Measurements from ENCODE around the gene SPRED1.

SPRED1 gene

DNA sequence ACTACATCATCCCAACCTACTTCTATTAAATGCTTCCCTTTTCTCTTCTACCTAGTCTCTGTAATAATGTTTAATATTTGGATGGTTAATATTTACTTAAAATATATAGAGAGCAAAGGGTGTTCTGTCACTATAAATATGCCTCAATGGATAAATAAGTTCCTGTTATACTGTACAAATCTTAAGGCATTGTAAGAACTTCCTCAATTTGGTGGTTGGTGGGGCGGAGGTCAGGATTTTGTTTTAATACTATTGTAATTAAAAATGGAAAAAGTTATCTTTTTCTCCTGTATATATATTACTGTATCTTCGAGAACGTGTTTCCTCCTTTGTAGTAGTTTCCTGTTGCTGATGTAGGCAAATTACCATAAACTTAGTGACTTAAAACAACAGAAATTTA lies 41.5 kb downstream of the SPRED1 start:
- Histone ChIP-seq H3K4me1 (ENCODE audit: control insufficient read depth, low read depth, low read length) (no peaks in the 10 kb centered on the region), H3K27me3 (ENCODE audit: control insufficient read depth, insufficient read depth, low read length) (no peaks in the 10 kb centered on the region), H3K27ac (ENCODE audit: low read length) (no peak overlapping the region), H3K36me3 (ENCODE audit: control insufficient read depth, low read depth, low read length) (peaks cover 9% of the 10 kb centered on the region), H3K9me3 (ENCODE audit: control insufficient read depth, low read depth, low read length) (peaks cover 11% of the 10 kb centered on the region), H3K9ac (ENCODE audit: low read length) (no peak overlapping the region), H3K4me3 (ENCODE audit: low read length) (no peak overlapping the region)

DNA sequence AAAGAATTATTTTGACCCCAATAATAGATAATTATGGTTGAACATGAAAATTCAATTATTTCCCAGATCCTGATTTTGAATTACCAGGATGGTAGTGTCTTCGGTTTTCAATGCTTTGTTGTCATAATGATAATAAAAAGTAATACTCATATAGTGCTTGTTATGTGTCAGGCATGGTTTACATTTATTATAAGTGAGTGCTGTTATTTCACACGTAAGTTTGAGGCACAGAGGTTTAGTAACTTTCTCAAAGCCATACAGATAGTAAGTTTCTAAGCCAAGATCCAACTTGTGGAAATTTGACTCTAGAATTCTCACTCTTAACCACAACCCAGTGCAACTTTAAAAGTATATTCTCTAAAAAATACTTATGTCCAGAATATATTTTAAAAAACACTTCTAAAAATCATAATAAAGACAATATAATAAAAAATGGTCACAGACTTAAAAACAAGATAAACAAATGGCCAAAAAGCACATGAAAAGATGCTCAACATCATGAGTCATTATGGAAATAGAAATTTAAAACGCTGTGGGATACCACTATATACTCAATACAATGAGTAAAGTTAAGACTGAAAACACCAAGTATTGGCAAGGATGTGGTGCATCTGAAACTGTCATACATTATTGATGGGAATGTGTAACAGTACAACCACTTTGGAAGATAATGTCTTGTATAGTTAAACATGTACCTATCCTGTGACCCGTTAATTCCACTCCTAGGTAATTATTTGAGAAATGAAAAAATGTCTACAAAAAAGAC lies 45.2 kb downstream of the SPRED1 start:
- H3K9me3 ChIP-seq (ENCODE audit: control insufficient read depth, low read depth, low read length), result no peaks in the 10 kb centered on the region
- no peak overlapping the region for H3K27ac ChIP-seq (ENCODE audit: low read length)
- peaks cover 12% of the 10 kb centered on the region for H3K4me1 ChIP-seq (ENCODE audit: control insufficient read depth, low read depth, low read length)
- no peaks in the 10 kb centered on the region for H3K27me3 ChIP-seq (ENCODE audit: control insufficient read depth, insufficient read depth, low read length)
- no peak overlapping the region for H3K4me3 ChIP-seq (ENCODE audit: low read length)
- H3K36me3 ChIP-seq (ENCODE audit: control insufficient read depth, low read depth, low read length), result peaks cover 18% of the 10 kb centered on the region
- H3K9ac ChIP-seq (ENCODE audit: low read length), result no peak overlapping the region

DNA sequence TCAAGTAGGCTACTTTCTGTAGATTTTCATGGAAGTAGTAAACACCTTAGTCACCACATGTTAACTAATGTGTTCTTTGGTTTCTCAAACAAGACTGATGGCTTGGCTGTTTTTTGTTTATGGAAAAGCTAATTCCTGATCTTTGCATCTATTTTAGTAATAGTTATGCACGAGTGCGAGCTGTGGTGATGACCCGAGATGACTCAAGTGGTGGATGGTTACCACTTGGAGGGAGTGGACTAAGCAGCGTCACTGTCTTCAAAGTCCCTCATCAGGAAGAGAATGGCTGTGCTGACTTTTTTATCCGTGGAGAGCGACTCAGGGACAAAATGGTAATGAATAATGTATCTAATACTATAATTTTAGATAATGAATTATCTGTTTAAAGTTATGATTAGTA lies 46.6 kb downstream of the SPRED1 start:
- Histone ChIP-seq H3K9ac (ENCODE audit: low read length) (no peak overlapping the region), H3K36me3 (ENCODE audit: control insufficient read depth, low read depth, low read length) (peaks cover 18% of the 10 kb centered on the region), H3K9me3 (ENCODE audit: control insufficient read depth, low read depth, low read length) (no peaks in the 10 kb centered on the region), H3K27me3 (ENCODE audit: control insufficient read depth, insufficient read depth, low read length) (no peaks in the 10 kb centered on the region), H3K4me3 (ENCODE audit: low read length) (no peak overlapping the region), H3K4me1 (ENCODE audit: control insufficient read depth, low read depth, low read length) (peaks cover 17% of the 10 kb centered on the region), H3K27ac (ENCODE audit: low read length) (no peak overlapping the region)

DNA sequence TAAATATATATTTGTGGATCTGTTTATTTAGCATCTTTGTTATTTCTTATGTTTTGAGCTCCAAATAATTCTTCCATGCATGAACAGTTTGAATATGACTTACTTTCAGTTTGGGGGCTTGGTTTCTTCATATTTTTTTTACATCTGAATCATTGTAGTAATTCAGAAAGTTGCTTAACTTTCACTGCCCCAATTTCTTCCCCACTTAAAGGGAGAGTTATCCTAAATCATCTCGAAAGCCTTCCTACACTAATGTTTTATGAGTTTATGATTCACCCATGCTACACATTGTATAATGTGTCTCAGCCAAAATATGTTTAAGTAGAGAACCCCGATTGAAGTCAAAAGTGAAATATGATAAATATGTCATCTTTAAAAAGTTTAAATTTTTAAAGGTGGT lies 47.8 kb downstream of the SPRED1 start:
- Histone ChIP-seq H3K9ac (ENCODE audit: low read length) (no peak overlapping the region), H3K9me3 (ENCODE audit: control insufficient read depth, low read depth, low read length) (no peaks in the 10 kb centered on the region), H3K27ac (ENCODE audit: low read length) (no peak overlapping the region), H3K4me1 (ENCODE audit: control insufficient read depth, low read depth, low read length) (peaks cover 17% of the 10 kb centered on the region), H3K27me3 (ENCODE audit: control insufficient read depth, insufficient read depth, low read length) (no peaks in the 10 kb centered on the region), H3K4me3 (ENCODE audit: low read length) (no peak overlapping the region), H3K36me3 (ENCODE audit: control insufficient read depth, low read depth, low read length) (peaks cover 15% of the 10 kb centered on the region)

DNA sequence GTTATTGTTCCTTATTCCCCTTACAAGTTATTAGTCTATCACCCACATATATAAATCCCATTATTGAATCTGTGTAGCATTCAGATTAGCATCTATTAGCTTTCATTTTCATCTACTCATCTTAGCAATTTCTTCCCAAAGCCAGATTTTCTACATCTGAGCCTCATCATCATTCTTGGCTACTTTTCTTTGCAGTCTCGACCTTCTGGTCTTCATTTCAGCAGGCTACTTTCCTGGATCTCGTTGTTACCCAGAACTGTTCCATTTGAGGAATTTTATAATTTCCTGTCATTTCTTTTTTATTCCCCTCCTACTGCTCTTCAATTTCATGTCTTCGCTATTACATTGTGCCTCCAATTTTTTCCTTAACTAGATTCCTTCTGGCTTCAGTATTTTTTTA lies 51.8 kb downstream of the SPRED1 start:
- Histone ChIP-seq H3K4me1 (ENCODE audit: control insufficient read depth, low read depth, low read length) (peaks cover 17% of the 10 kb centered on the region), H3K9ac (ENCODE audit: low read length) (no peak overlapping the region), H3K36me3 (ENCODE audit: control insufficient read depth, low read depth, low read length) (peaks cover 23% of the 10 kb centered on the region), H3K27me3 (ENCODE audit: control insufficient read depth, insufficient read depth, low read length) (no peaks in the 10 kb centered on the region), H3K9me3 (ENCODE audit: control insufficient read depth, low read depth, low read length) (no peaks in the 10 kb centered on the region), H3K27ac (ENCODE audit: low read length) (no peak overlapping the region), H3K4me3 (ENCODE audit: low read length) (no peak overlapping the region)

DNA sequence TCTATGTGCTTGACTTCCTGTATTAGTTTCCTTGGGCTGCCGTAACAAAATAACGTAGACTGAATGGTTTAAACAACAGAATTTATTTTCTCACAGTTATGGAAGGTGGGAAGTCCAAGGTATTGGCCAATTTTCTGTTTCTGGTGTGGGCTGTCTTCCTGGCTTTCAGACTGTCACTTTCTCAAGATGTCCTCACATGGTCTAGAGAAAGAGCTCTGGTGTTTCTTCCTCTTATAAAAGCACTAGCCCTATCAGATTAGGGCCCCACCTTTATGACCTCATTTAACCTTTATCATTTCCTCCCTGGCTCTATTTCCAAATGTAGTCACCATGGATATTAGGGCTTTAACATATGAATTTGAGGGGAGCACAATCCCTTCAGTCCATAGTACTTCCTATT lies 54.6 kb downstream of the SPRED1 start:
- peaks cover 14% of the 10 kb centered on the region for H3K4me1 ChIP-seq (ENCODE audit: control insufficient read depth, low read depth, low read length)
- no peaks in the 10 kb centered on the region for H3K9me3 ChIP-seq (ENCODE audit: control insufficient read depth, low read depth, low read length)
- peaks cover 8% of the 10 kb centered on the region for H3K36me3 ChIP-seq (ENCODE audit: control insufficient read depth, low read depth, low read length)
- H3K9ac ChIP-seq (ENCODE audit: low read length), result no peak overlapping the region
- no peak overlapping the region for H3K27ac ChIP-seq (ENCODE audit: low read length)
- H3K4me3 ChIP-seq (ENCODE audit: low read length), result no peak overlapping the region
- H3K27me3 ChIP-seq (ENCODE audit: control insufficient read depth, insufficient read depth, low read length), result no peaks in the 10 kb centered on the region

DNA sequence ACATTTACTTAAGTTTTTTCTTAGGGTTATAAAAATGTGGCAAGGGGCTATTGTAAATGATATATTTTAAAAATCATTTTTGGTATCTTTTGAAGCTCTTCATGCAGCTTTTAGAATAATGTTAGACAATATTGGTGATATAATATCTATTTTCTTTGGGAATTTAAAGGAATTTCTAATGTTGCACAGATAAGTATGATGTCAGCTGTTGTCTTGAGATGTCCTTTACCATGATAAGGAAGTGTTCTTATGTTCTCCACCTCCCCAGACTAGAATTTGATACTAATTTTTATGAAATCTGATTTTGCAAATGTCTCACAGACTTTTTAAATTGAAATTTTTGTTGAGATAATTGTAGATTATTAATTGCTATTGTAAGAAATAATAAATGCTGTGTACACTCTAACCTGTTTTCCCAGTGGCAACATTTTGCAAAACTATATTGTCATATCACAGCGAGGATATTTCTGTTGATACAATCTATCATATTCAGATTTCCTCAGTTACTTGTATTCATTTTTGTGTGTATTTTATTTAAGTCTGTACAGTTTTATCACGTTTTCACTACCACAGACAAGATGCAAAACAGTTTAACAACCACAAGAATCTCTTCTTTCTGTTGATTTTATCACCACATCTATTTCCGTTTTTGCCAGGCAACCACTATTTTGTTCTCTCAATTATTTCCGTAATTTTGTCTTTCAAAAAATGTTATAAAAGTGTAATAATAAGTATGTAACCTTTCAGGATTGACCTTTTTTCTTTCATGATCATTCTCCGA lies 55.4 kb downstream of the SPRED1 start:
- Histone ChIP-seq H3K27ac (ENCODE audit: low read length) (no peak overlapping the region), H3K4me3 (ENCODE audit: low read length) (no peak overlapping the region), H3K36me3 (ENCODE audit: control insufficient read depth, low read depth, low read length) (peaks cover 8% of the 10 kb centered on the region), H3K4me1 (ENCODE audit: control insufficient read depth, low read depth, low read length) (peaks cover 8% of the 10 kb centered on the region), H3K9ac (ENCODE audit: low read length) (no peak overlapping the region), H3K27me3 (ENCODE audit: control insufficient read depth, insufficient read depth, low read length) (no peaks in the 10 kb centered on the region), H3K9me3 (ENCODE audit: control insufficient read depth, low read depth, low read length) (no peaks in the 10 kb centered on the region)

DNA sequence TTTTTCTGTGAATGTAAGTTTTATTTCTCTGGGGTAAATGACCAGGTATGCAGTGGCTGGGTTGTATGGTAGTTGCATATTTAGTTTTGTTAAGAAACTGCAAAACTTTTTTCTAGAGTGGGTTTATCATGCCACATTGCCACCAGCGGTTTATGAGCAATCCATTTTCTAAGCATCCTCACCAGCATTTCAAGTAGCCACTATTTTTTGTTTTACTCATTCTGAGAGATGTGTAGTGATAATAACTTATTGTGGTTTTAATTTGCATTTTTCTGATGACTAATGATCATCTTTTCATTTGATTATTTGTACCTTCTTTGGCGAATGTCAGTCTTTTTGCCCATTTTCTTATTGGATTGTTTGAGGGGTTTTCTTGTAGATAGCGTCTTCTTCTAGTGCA lies 56.2 kb downstream of the SPRED1 start:
- H3K9ac ChIP-seq (ENCODE audit: low read length), result no peak overlapping the region
- peaks cover 8% of the 10 kb centered on the region for H3K36me3 ChIP-seq (ENCODE audit: control insufficient read depth, low read depth, low read length)
- no peak overlapping the region for H3K27ac ChIP-seq (ENCODE audit: low read length)
- H3K27me3 ChIP-seq (ENCODE audit: control insufficient read depth, insufficient read depth, low read length), result no peaks in the 10 kb centered on the region
- H3K4me3 ChIP-seq (ENCODE audit: low read length), result no peak overlapping the region
- no peaks in the 10 kb centered on the region for H3K9me3 ChIP-seq (ENCODE audit: control insufficient read depth, low read depth, low read length)
- peaks cover 5% of the 10 kb centered on the region for H3K4me1 ChIP-seq (ENCODE audit: control insufficient read depth, low read depth, low read length)

DNA sequence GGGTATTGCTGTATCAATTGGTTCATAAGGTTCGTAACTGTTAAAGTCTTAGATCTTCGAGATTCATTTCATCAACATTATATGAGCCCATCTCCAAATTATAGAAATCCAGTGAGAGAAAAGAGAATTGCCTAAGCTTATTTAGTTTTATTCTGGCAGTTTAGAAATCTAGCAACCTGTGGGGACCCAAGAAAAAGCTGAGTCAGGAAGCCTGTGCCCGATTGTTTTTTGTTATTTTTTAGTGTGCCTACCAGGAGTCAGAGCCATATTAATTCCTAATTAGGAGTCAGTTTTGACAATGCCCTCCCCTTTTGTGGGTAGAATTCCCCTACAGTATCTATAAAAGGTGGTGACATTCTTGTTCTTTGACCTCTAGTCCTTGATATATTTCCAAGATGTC lies 59.6 kb downstream of the SPRED1 start:
- Histone ChIP-seq H3K27me3 (ENCODE audit: control insufficient read depth, insufficient read depth, low read length) (no peaks in the 10 kb centered on the region), H3K4me3 (ENCODE audit: low read length) (no peak overlapping the region), H3K4me1 (ENCODE audit: control insufficient read depth, low read depth, low read length) (peaks cover 5% of the 10 kb centered on the region), H3K9me3 (ENCODE audit: control insufficient read depth, low read depth, low read length) (no peaks in the 10 kb centered on the region), H3K27ac (ENCODE audit: low read length) (peak overlapping the region; percentile 57), H3K36me3 (ENCODE audit: control insufficient read depth, low read depth, low read length) (no peaks in the 10 kb centered on the region), H3K9ac (ENCODE audit: low read length) (peak overlapping the region; percentile 22)

DNA sequence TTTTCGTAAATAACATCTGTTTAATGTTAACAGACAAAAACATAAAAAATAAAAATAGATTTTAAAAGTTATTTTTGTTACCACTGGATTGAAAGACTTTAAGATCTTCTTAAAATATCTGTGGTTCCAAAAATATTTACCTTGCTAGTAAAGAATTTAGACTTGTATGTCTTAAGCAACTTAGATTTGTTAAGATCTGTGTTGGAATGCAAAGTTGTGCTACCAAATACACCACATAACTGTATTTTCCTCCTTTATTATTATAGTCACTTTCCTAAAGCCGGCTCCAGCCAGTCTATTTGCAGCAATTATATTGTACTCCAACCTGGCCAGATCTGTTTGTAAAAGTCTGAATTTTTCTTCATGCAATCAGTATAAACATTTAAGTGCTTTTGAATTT lies 63.7 kb downstream of the SPRED1 start:
- Histone ChIP-seq H3K36me3 (ENCODE audit: control insufficient read depth, low read depth, low read length) (no peaks in the 10 kb centered on the region), H3K4me3 (ENCODE audit: low read length) (no peak overlapping the region), H3K27ac (ENCODE audit: low read length) (no peak overlapping the region), H3K9ac (ENCODE audit: low read length) (no peak overlapping the region), H3K4me1 (ENCODE audit: control insufficient read depth, low read depth, low read length) (peaks cover 5% of the 10 kb centered on the region), H3K27me3 (ENCODE audit: control insufficient read depth, insufficient read depth, low read length) (no peaks in the 10 kb centered on the region), H3K9me3 (ENCODE audit: control insufficient read depth, low read depth, low read length) (no peaks in the 10 kb centered on the region)

DNA sequence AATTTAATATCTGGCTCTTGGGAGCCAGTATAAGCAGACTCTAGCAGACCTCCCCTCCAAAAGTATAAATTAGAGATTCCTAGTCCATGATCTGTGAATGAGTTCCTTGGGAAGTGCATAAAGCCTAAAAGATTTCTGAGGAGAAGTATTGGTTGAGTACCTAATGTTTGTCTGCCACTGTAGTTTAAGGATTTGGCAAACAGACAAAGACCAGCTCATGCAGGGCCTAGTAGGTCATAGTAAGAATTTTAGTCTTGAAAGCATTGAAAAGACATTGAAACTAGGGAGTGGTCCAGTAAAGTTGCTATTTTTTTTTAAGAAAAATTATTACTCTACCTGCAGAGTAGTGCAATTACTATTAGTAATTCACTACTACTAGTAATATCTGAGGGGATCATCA lies 67.5 kb downstream of the SPRED1 start:
- no peaks in the 10 kb centered on the region for H3K9me3 ChIP-seq (ENCODE audit: control insufficient read depth, low read depth, low read length)
- no peaks in the 10 kb centered on the region for H3K27me3 ChIP-seq (ENCODE audit: control insufficient read depth, insufficient read depth, low read length)
- no peak overlapping the region for H3K27ac ChIP-seq (ENCODE audit: low read length)
- H3K4me1 ChIP-seq (ENCODE audit: control insufficient read depth, low read depth, low read length), result no peaks in the 10 kb centered on the region
- H3K4me3 ChIP-seq (ENCODE audit: low read length), result no peak overlapping the region
- no peak overlapping the region for H3K9ac ChIP-seq (ENCODE audit: low read length)
- peaks cover 24% of the 10 kb centered on the region for H3K36me3 ChIP-seq (ENCODE audit: control insufficient read depth, low read depth, low read length)

DNA sequence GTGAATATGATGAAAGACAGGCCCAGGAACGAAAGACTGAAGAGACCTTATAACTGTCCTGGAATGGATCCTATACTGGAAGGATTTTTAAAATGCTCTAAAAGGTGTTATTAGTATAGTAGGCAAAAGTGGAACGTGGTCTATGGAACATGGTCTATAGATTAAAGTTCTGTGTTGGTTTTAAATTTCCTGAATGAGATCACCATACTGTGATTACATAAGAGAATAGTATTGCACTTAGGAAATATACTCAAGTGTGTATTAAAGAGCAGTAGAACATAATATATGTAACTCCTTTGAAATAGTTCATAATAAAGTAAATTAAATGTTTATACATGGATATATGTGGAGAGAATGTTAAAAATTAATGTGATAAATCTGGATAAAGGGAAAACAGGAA lies 68.2 kb downstream of the SPRED1 start:
- H3K27ac ChIP-seq (ENCODE audit: low read length), result no peak overlapping the region
- H3K4me1 ChIP-seq (ENCODE audit: control insufficient read depth, low read depth, low read length), result no peaks in the 10 kb centered on the region
- no peaks in the 10 kb centered on the region for H3K27me3 ChIP-seq (ENCODE audit: control insufficient read depth, insufficient read depth, low read length)
- peaks cover 30% of the 10 kb centered on the region for H3K36me3 ChIP-seq (ENCODE audit: control insufficient read depth, low read depth, low read length)
- no peak overlapping the region for H3K4me3 ChIP-seq (ENCODE audit: low read length)
- no peaks in the 10 kb centered on the region for H3K9me3 ChIP-seq (ENCODE audit: control insufficient read depth, low read depth, low read length)
- no peak overlapping the region for H3K9ac ChIP-seq (ENCODE audit: low read length)
